T-helper 22 cell (primary cell): ENCODE results near the gene FGFR3.
"Not testable (repeated sequence)": the region's sequence is repeated elsewhere in the genome, so short reads cannot be mapped to it uniquely, and the experiment has no call there.

Source experiments
- DNase-seq: peaks from one replicate; pipeline ENCODE4 v3.0.0-alpha.2; 2020; ENCODE audit warnings: low read depth

The FGFR3 gene

DNA sequence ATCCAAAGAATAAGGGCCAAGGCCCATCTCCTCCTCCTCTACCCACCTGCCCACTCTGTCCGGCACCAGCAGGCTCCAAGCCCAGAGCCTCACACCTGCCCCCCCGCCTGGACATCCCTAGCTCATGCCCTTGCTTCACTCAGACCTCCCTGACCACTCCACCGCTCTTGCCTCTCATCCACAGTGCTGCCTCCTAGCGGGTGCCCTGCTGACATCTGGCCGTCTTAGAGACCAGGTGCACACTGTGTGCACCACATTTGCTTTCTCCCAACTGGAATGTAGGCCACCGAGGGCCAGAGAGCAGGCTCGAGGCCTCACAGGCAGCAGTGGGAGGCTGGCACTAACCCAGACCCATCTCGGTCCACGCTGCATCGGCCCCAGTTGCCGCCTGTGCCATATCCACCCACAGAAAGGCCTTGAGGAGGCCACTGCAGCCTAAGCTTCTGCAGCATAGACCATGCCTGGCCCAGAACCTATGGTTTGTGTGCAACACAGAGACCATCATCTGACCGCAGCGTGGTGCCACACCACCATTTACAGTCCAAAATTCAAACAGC is 49.3 kb downstream of the FGFR3 start:
- no peak for DNase-seq

DNA sequence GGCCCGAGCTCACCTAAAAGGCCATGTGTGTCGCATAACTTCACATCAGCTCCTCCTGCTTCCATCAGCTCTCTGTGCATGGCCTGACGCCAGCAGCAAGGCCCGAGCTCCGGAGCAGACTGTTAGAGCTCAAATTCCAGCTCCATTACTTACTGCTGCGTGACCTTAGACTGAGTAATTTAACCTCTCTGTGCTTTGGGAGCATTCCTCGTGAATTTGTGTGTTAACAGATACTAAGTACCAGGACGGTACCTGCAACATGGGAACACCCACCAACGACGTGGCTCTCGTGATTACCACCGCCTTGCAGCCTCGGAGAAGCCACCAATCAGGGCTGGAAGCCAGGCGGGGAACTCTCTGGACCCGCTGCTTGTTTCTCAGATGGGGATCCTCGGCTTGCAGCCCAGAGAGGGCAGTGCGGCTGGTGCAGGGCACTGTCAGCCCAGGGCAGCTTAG is 49.9 kb downstream of the FGFR3 start:
- DNase-seq, result no peak

DNA sequence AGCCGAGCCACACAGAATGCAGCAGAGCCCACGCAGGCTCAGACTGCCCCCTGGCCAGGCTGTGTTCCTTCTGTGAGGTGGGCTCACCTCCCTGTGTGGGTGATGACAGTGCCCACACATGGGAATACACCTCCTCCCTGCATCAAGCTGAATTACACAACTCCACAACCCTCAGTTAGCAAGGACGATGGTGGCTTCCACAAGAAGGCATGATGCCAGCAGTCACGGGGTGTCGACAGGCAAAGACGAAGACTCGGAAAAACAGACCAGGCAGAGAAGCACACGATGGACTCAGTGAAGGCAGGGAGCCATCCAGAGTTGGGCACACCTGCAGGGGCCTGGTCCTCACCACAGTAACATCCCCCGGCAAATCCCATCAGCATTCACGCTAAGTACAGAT is 50.8 kb downstream of the FGFR3 start:
- DNase-seq, result no peak

DNA sequence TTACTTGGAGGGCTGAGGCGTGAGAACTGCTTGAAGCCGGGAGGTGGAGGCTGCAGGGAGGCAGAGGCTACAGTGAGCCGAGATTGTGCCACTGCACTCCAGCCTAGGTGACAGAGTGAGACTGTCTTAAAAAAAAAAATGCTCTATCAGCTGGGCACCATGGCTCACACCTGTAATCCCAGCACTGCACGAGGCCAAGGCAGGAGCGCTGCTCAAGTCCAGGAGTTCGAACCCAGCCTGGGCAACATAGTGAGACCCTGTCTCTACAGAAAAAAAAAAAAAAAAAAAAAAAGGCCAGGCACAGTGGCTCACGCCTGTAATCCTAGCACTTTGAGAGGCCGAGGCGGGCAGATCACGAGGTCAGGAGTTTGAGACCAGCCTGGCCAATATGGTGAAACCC is 51.5 kb downstream of the FGFR3 start:
- not testable (repeated sequence) for DNase-seq

DNA sequence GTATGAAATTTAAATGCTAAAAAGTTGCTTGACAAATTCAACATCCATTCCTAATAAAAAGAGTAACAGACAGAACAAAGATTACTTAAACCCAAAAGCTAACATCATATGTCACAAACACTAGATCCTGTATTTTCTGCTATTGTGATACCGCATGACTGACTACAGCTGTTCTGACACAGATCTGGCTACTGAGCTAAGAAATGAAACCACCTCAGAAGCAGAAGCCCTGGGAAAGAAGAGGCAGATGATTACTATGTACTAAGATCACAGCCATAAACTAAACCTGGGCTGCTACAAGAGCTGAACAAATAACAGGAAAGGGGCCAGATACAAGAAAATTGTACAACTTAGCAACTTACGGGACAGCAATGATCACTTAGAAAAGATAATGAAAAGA is 53.5 kb downstream of the FGFR3 start:
- DNase-seq, result no peak

DNA sequence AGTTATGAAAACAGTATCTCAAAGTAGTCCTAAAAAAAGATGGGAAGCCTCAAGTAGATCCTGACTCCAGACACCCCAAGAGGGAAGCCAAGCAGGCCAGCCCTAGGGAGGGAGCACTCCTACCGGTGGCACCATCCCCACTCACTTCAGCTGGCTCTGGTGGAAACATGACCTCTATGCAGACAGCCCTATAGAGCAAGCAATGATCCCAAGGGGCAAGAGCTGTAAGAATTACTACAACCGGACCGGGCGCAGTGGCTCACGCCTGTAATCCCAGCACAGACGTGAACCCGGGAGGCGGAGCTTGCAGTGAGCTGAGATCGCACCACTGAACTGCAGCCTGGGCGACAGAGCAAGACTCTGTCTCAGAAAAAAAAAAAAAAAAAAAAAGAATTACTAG is 57.2 kb downstream of the FGFR3 start:
- DNase-seq, result no peak

DNA sequence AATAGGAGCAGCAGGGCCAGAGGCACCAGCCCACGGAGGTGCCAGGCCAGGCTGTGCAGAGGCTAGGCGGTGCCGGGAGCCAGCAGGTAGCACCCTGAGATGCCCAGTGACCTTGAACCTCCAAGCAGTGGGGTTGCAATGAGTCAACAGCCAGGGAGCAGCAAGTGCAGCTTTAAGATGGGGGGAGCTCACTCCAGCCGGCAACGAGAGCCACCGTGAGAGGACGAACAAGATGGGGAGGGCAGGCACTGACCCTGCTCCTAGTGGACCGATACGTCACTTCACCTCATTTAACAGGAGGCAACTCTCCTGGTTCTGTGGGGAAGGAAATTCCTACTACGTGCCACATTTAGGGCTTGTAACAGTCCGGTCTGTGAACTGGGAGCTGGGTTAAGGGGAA is 58.1 kb downstream of the FGFR3 start:
- no peak for DNase-seq

DNA sequence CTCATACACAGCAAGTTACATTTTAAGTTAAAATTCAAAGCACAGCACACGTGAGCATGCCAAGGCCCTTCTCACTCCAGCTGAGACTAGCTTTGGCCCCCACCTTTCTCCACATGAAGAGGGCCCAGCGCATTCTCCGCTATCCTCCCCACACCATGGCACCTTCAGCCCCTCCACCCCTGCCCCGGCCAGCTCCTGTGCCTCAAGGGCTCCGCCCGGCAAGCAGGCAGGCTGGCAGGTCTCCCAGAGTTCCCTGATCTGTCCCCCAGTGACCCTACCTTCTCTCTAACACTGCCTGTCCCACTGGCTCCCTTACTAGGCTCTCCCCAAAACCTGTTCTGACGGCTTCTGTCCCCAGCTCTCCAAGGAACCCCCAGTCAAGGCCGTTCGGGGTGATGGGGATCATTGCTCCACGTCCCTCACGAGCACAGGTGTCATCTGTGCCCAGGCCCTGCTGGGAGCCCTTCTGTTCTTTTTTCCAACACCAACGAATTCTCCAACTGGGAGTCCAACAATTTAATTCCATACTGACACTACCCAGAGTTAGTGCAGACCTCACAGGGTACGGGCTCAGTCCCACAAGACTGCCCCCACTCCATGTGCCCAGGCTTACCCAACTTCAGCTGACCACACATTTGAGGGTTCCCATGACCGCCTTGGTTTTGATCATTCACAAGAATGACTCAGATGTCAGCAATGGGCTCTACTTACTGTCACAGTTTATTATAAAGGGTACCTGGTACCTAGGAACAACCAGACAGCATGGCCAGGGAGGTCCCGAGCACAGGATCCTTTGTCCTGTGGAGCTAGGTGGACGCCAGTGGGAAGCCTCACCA is 58.7 kb downstream of the FGFR3 start:
- DNase-seq, result no peak

DNA sequence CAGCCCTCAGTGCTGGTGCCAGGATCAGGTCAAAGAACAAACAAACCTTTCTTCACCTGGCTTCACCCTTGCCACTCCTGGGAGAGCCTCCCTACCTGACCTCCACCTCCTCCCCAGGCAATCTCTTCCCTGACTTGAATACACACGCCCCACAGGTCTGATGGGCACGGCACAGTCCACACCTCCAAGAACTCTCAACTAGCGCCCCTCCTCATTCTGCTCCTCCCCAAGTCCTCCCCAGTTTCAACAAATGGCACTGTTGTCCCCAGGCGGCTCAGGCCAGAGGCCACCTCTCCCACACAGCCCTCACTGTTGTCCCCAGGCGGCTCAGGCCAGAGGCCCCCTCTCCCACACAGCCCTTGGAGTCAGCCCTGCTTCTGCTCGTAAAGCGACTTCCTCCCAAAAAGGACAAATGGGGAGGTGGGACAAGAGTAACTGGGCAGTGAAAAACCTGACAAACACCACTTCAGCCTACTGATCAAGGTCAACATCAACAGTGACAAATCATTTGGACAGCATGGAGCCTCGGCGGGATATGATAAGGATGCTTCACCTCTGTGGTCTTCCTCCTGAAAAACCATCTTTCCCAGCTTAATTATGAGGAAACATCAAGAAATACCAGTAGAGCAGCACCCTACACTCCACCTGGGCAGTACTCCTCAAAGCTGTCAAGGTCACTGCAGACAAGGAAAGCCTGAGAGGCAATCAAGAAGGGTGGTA is 60.0 kb downstream of the FGFR3 start:
- no peak for DNase-seq

DNA sequence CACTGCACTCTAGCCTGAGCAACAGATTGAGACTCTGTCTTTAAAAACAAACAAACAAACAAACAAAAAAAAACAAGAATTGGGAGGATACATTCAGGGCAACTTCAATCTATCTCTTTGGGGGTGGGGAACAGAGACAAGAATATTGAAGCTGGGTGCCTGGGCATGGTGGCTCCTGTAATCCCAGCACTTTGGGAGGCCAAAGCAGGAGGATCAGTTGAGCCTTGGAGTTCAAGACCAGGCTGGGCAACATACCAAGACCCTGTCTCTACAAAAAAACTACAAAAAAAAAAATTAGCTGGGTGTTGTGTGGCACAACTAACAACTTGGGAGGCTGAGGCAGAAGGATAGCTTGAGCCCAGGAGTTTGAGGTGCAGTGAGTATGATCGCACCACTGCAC is 61.7 kb downstream of the FGFR3 start:
- no peak for DNase-seq

DNA sequence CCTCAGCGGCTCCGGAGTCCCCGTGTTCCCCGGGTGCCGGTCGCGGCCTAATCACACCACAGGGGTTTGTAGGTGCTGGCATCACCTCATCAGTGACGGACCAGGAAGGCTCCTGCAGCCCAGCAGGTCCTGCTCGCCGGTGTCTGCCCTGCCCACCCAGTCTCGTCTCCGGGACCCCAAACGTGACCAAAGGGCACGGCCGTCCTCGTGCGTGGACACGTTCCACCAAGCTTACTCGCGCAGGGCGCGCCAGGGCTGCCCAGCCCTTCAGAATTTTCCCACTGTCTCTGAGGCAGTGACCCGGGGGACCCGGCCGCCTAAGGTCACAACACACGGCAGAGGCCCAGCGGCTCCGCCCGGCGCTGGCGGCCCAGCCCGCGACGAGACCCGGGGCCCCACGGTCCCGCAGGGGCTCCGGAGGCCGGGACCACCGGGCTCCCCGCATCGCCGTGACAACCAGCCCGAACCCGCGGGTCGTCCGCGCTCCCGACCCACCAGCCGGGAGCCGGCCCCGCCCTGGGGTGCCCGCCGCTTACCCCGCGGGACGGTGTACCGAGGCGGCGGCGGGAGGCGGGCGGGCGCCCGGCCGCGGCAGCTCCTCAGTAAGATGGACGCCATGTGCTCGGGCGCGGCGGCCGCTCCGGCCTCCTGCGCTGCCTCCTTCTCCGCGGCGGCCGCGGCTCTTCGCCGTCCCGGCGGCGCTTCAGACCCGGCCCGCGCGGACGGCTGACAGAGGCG is 62.4 kb downstream of the FGFR3 start:
- no peak for DNase-seq

DNA sequence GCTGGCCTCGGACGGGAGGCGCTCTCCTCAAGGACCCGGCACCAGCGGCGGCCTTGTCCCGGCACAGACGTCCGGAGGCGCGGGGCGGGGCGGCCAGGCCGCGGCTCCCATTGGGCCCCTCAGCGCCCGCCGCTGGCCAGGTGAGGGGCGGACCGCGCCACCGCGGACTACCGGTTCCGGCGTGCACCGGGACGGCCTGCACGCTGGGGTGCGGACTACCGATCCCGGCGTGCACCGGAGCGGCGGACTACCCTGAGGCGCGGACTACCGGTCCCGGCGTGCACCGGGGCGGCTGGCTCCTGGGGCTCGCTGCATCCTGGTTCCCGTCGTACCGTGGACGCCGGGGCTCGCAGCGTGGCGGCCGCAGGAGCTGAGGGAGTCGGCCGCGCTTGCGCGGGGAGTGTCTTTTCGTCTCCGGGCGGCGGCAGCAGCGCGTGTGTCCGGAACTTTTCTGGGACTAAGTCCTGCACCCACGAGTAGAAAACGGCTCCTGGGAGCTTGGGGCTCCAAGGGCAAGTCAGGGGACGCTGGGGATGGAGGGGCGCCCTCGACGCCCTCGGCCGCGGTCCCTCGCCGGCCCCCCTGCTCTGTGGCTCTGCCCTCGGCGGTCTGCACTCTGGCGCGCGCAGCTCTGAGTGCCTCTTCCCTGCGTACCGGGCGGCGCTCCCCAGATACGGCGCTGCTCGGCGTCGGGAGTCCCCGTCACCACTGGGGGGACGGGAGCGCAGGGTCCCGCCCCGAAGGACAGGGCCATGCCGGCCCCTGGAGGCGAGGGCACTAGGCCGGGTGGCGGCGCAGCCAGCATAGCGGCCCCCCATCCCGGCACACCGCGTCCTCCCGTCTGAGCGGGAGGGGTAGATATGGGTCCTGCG is 63.2 kb downstream of the FGFR3 start, which contains the start of gene LETM1:
TSS of gene LETM1 (minus strand) at position 86 of the 872 bp plus-strand sequence. CDS start 206 bp downstream, outside the sequence.
- DNase-seq, result peak; percentile 93

DNA sequence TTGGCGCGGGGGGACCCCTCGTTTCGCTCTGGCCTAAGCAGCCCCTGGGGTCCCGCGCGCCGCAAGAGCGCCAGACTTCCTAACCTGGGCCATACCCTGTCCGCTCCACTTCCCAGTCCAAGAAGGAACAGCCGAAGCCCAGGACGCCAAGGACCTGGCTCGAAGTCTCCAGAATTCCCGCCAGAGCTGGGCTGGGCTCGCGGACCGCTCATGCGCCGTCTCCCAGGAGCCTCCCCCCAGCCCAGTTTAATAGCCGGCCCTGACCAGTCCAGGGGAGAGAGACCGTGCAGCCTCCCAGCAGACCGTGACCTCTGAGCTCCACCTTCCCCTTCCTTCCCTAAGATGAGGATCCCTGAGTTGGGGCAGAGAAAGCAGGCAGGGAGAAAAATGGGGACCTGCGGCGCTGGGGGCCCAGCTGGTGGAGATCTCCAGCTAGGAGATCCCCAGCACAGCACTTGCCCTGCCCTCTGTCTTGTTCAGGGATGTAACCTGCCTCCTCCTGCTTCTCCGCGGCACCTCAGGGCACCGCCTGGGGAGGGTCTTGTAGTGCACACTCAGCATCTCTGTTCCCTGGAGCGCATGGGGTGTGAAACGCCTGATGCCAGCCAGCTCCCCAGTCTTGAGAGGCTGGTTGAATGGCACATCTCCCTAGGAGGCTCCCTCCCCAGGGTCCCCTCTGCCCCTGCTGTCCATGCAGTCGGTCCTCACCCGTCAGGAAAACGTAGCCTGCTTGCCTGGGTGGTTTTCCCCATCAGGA is 64.0 kb downstream of the FGFR3 start:
- DNase-seq, result no peak

DNA sequence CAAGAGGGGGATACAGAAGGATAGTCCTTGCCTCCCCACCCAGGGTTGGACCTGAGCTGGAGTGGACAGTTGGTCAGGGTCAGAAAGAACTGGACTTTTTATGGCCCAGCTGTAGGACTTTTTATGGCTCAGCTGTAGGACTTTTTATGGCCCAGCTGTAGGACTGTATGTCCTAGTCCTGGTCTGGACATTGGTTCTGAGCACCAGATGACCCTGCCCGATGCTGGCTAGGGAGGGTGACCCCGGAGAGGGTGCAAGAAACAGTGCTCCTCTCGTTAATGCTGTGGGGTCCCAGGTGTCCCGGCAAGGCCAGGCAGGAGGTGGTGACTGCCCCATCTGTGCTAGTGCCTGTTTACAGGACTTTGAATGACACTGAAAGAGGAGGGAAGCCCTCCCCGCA is 64.8 kb downstream of the FGFR3 start:
- DNase-seq, result no peak
